H1 (cell line): Measurements from ENCODE around the gene ST6GALNAC3. TPM values are rescaled to one million over a fixed set of nuclear protein-coding genes. Genes with fewer than 3 reads are reported as not detected.

Source experiments
- CTCF ChIA-PET: fragments of 300-600 bp; sonication (Branson Sonifier 250); formaldehyde crosslinking; loops from one replicate; lab custom pipeline; 2021; ENCODE audit not compliant: partially characterized antibody; lab: Charles Lee
- POLR2A ChIA-PET: fragments of 300-600 bp; sonication (Branson Sonifier 250); formaldehyde crosslinking; loops from one replicate; lab custom pipeline; 2021; ENCODE audit warnings: inconsistent platforms; ENCODE audit not compliant: partially characterized antibody; lab: Charles Lee
- DNase-seq, 2 experiments: peaks; one replicate each; pipeline versions ENCODE4 v3.0.0 to v3.0.0-alpha.2; 2010 to 2022; ENCODE audit warnings: low spot score in 2 of 2, low read depth in 1 of 2, mixed read lengths in 1 of 2
- FAIRE-seq: peaks from 2 replicates; lab custom pipeline; 2011; peaks lifted over from hg19 to GRCh38; lab: Jason Lieb, UNC
- H2AFZ ChIP-seq: 2 replicates; pipeline ENCODE4 v1.8.1; 2012; ENCODE audit warnings: low read length, inconsistent platforms
- H2AK5ac ChIP-seq: 2 replicates; pipeline ENCODE4 v1.6.1; 2013; ENCODE audit warnings: low read depth, low read length
- H2BK120ac ChIP-seq: replicated peaks from 2 replicates; pipeline ENCODE3; 2013; ENCODE audit warnings: low read depth, low read length, inconsistent platforms
- H2BK12ac ChIP-seq: 2 replicates; pipeline ENCODE4 v1.6.1; 2013; ENCODE audit warnings: low read depth, low read length
- H2BK15ac ChIP-seq: 2 replicates; pipeline ENCODE4 v1.6.1; 2013; ENCODE audit warnings: low read length
- H2BK20ac ChIP-seq: 2 replicates; pipeline ENCODE4 v1.6.1; 2013; ENCODE audit warnings: low read length
- H2BK5ac ChIP-seq: 2 replicates; pipeline ENCODE4 v1.6.1; 2013; ENCODE audit warnings: low read depth, low read length
- H3K14ac ChIP-seq: 2 replicates; pipeline ENCODE4 v1.6.1; 2013; ENCODE audit warnings: inconsistent platforms; ENCODE audit not compliant: insufficient read length
- H3K18ac ChIP-seq: 2 replicates; pipeline ENCODE4 v1.6.1; 2013; ENCODE audit warnings: low read length; ENCODE audit errors: extremely low read depth
- H3K23ac ChIP-seq: 2 replicates; pipeline ENCODE4 v1.6.1; 2013; ENCODE audit warnings: inconsistent platforms; ENCODE audit not compliant: insufficient read length
- H3K23me2 ChIP-seq: 2 replicates; pipeline ENCODE4 v1.6.1; 2013; ENCODE audit warnings: low read depth, low read length
- H3K27ac ChIP-seq: 2 replicates; pipeline ENCODE4 v1.6.1; 2011; ENCODE audit warnings: low read depth, low read length, inconsistent platforms
- H3K27me3 ChIP-seq, 4 experiments: replicated peaks in 1 of 4; 1 replicate in 1 of 4; 2 replicates in 3 of 4; pipeline versions ENCODE4 v1.6.1 to v1.8.1; 2011 to 2013; ENCODE audit warnings: low read length in 3 of 4, mild to moderate bottlenecking in 3 of 4, inconsistent platforms in 2 of 4, mixed read lengths in 2 of 4, moderate library complexity in 1 of 4; ENCODE audit not compliant: control insufficient read depth in 3 of 4, insufficient read depth in 3 of 4; ENCODE audit errors: extremely low read depth in 1 of 4
- H3K36me3 ChIP-seq, 4 experiments: 2 replicates each; pipeline versions ENCODE4 v1.6.1 to v1.8.1; 2011 to 2013; ENCODE audit warnings: mild to moderate bottlenecking in 4 of 4, low read length in 3 of 4, moderate library complexity in 2 of 4, control low read depth in 1 of 4, inconsistent platforms in 1 of 4; ENCODE audit not compliant: insufficient read depth in 4 of 4, control insufficient read depth in 2 of 4
- H3K4ac ChIP-seq: replicated peaks from 2 replicates; pipeline ENCODE3; 2013; ENCODE audit warnings: low read length, low read depth, mixed read lengths, inconsistent platforms; ENCODE audit not compliant: insufficient read length
- H3K4me1 ChIP-seq, 4 experiments: replicated peaks in 1 of 4; 1 replicate in 1 of 4; 2 replicates in 3 of 4; pipeline versions ENCODE4 v1.6.1 to v1.8.1; 2011 to 2013; ENCODE audit warnings: low read length in 3 of 4, inconsistent platforms in 2 of 4, mixed read lengths in 1 of 4; ENCODE audit not compliant: insufficient read depth in 4 of 4, control insufficient read depth in 3 of 4
- H3K4me2 ChIP-seq, 2 experiments: 2 replicates each; pipeline versions ENCODE4 v1.6.1 to v1.8.1; 2011 to 2013; ENCODE audit warnings: low read depth in 2 of 2, low read length in 2 of 2, control low read depth in 1 of 2, inconsistent platforms in 1 of 2, mild to moderate bottlenecking in 1 of 2; ENCODE audit not compliant: insufficient read depth in 1 of 2
- H3K4me3 ChIP-seq, 4 experiments: fragments of 200-600, 300-600 bp in 1 of 4; sonication (generic), shearing (Covaris generic), sonication (Bioruptor Twin) in 1 of 4; 2 replicates each; pipeline versions ENCODE4 v1.5.1 to v1.8.1; 2011 to 2016; ENCODE audit warnings: low read length in 4 of 4, low read depth in 3 of 4, control low read depth in 2 of 4, inconsistent platforms in 2 of 4, mild to moderate bottlenecking in 2 of 4, mixed read lengths in 1 of 4, moderate library complexity in 1 of 4; ENCODE audit not compliant: insufficient read depth in 2 of 4; ENCODE audit errors: extremely low read depth in 1 of 4
- H3K56ac ChIP-seq: replicated peaks from 2 replicates; pipeline ENCODE3; 2013; ENCODE audit warnings: low read depth, mild to moderate bottlenecking, mixed read lengths, low read length, inconsistent platforms; ENCODE audit not compliant: insufficient read length
- H3K79me1 ChIP-seq: 2 replicates; pipeline ENCODE4 v1.6.1; 2013; ENCODE audit warnings: low read depth, low read length, control low read depth
- H3K79me2 ChIP-seq, 2 experiments: 2 replicates each; pipeline versions ENCODE4 v1.6.1 to v1.8.1; 2012 to 2013; ENCODE audit warnings: low read length in 2 of 2, mild to moderate bottlenecking in 2 of 2, inconsistent platforms in 1 of 2; ENCODE audit not compliant: insufficient read depth in 2 of 2, control insufficient read depth in 1 of 2
- H3K9ac ChIP-seq, 4 experiments: replicated peaks in 1 of 4; 1 replicate in 1 of 4; 2 replicates in 3 of 4; pipeline versions ENCODE4 v1.6.1 to v1.8.1; 2011 to 2013; ENCODE audit warnings: low read depth in 3 of 4, low read length in 3 of 4, control low read depth in 2 of 4, mild to moderate bottlenecking in 2 of 4, moderate library complexity in 2 of 4, inconsistent platforms in 1 of 4; ENCODE audit errors: extremely low read depth in 1 of 4
- H3K9me3 ChIP-seq, 2 experiments: 2 replicates each; pipeline versions ENCODE4 v1.6.1 to v1.8.1; 2012 to 2013; ENCODE audit warnings: mild to moderate bottlenecking in 2 of 2, moderate library complexity in 2 of 2, control low read depth in 1 of 2, inconsistent platforms in 1 of 2, low read depth in 1 of 2, low read length in 1 of 2, mixed read lengths in 1 of 2; ENCODE audit not compliant: insufficient read depth in 2 of 2
- H4K20me1 ChIP-seq, 2 experiments: replicated peaks in 1 of 2; 2 replicates each; pipeline versions ENCODE3 to v1.8.1; 2011 to 2013; ENCODE audit warnings: inconsistent platforms in 2 of 2, low read length in 2 of 2, mild to moderate bottlenecking in 1 of 2; ENCODE audit not compliant: insufficient read depth in 2 of 2, control insufficient read depth in 1 of 2
- H4K5ac ChIP-seq: 2 replicates; pipeline ENCODE4 v1.6.1; 2013; ENCODE audit warnings: low read length, low read depth, mixed read lengths, inconsistent platforms; ENCODE audit not compliant: insufficient read length
- H4K8ac ChIP-seq: 2 replicates; pipeline ENCODE4 v1.8.0; 2013; ENCODE audit warnings: mild to moderate bottlenecking, moderate library complexity, low read length, inconsistent platforms; ENCODE audit not compliant: insufficient read depth; ENCODE audit errors: extremely low read depth
- H4K91ac ChIP-seq: replicated peaks from 2 replicates; pipeline ENCODE3; 2013; ENCODE audit warnings: low read length, mixed read lengths, inconsistent platforms; ENCODE audit not compliant: insufficient read length
- CEBPB ChIP-seq: IDR thresholded peaks from 2 replicates; pipeline ENCODE4 v1.6.1; 2012; ENCODE audit warnings: low read depth, low read length
- CHD1 ChIP-seq: IDR thresholded peaks from 2 replicates; pipeline ENCODE4 v1.6.1; 2012; ENCODE audit warnings: low read depth, low read length, improper control_type of control experiment
- CHD2 ChIP-seq: IDR thresholded peaks from 2 replicates; pipeline ENCODE4 v1.6.1; 2012; ENCODE audit warnings: low read length, improper control_type of control experiment
- CREB1 ChIP-seq: IDR thresholded peaks from 2 replicates; pipeline ENCODE4 v1.6.1; 2012; ENCODE audit warnings: inconsistent platforms
- CTBP2 ChIP-seq: IDR thresholded peaks from 2 replicates; pipeline ENCODE4 v1.7.0; 2011; ENCODE audit warnings: borderline replicate concordance, mild to moderate bottlenecking, moderate library complexity, mixed read lengths, low read length; ENCODE audit not compliant: insufficient read depth, insufficient read length
- GABPA ChIP-seq: IDR thresholded peaks from 2 replicates; pipeline ENCODE4 v1.6.1; 2011; ENCODE audit warnings: mild to moderate bottlenecking, low read length, moderate library complexity, borderline replicate concordance; ENCODE audit not compliant: insufficient read depth
- GTF2F1 ChIP-seq: IDR thresholded peaks from 2 replicates; pipeline ENCODE4 v1.6.1; 2012; ENCODE audit warnings: low read depth, low read length, improper control_type of control experiment, borderline replicate concordance
- HDAC2 ChIP-seq, 2 experiments: fragments of 300-600 bp in 1 of 2; sonication (generic) in 1 of 2; IDR thresholded peaks; 2 replicates each; pipeline ENCODE4 v1.6.1; 2011 to 2012; ENCODE audit warnings: low read depth in 2 of 2, low read length in 2 of 2, mild to moderate bottlenecking in 2 of 2, moderate library complexity in 2 of 2, borderline replicate concordance in 1 of 2, inconsistent platforms in 1 of 2
- PHF8 ChIP-seq: fragments of 200-600 bp; sonication (generic); conservative IDR thresholded peaks from 2 replicates; pipeline ENCODE4 v1.7.1; 2012; ENCODE audit warnings: low read depth, mild to moderate bottlenecking, inconsistent platforms, low read length, moderate library complexity
- SP2 ChIP-seq: IDR thresholded peaks from 2 replicates; pipeline ENCODE4 v1.6.1; 2012; ENCODE audit warnings: mild to moderate bottlenecking, low read length, inconsistent platforms
- SRF ChIP-seq: IDR thresholded peaks from 2 replicates; pipeline ENCODE4 v1.6.1; 2011; ENCODE audit warnings: mild to moderate bottlenecking, low read depth, low read length, moderate library complexity
- TBP ChIP-seq: IDR thresholded peaks from 2 replicates; pipeline ENCODE4 v1.6.1; 2011; ENCODE audit warnings: low read depth, low read length, improper control_type of control experiment
- WGBS, 2 experiments: shearing (Covaris generic) in 1 of 2; methylation state at CpG; one replicate each; pipeline versions ENCODE4 v1.1.6 to v1.1.7; 2013 to 2015; ENCODE audit warnings: low lambda C conversion rate in 2 of 2, mixed read lengths in 2 of 2, inconsistent platforms in 1 of 2, low coverage in 1 of 2, missing lambda C conversion rate in 1 of 2; ENCODE audit not compliant: insufficient replicate concordance in 2 of 2, insufficient coverage in 1 of 2, insufficient read length in 1 of 2; ENCODE audit errors: extremely low coverage in 1 of 2, missing lambda C conversion rate in 1 of 2; 5-methylcytosine and 5-hydroxymethylcytosine counted together
- polyA plus RNA-seq, 7 experiments: library from polyadenylated mRNA; depleted of rRNA in 3 of 7; stranded (reverse) in 5 of 7; unstranded in 2 of 7; fragments of >200 nt in 5 of 7; fragments of 200-250 nt in 2 of 7; gene quantifications; 1 replicate in 5 of 7; 2 replicates in 1 of 7; 4 replicates in 1 of 7; pipeline versions ENCODE4 v1.2.1 to v1.2.3, GENCODE V29; 2011 to 2013; ENCODE audit warnings: missing spikeins in 2 of 7, mixed read lengths in 2 of 7
- total RNA-seq: library from RNA; stranded (reverse); fragmentation: NEBNext Ultra II Directional; extraction: Animal tissue kit (Norgen Biotek cat#: 25700); gene quantifications from 2 replicates; pipeline ENCODE4 v1.2.1, GENCODE V29; 2021

The ST6GALNAC3 gene
- total and polyA plus RNA-seq, 2 of the 8 experiments (the other 6 are each of a cell fraction or from before 2014, with no cell fraction given), result 4.9 to 19.0 TPM

DNA sequence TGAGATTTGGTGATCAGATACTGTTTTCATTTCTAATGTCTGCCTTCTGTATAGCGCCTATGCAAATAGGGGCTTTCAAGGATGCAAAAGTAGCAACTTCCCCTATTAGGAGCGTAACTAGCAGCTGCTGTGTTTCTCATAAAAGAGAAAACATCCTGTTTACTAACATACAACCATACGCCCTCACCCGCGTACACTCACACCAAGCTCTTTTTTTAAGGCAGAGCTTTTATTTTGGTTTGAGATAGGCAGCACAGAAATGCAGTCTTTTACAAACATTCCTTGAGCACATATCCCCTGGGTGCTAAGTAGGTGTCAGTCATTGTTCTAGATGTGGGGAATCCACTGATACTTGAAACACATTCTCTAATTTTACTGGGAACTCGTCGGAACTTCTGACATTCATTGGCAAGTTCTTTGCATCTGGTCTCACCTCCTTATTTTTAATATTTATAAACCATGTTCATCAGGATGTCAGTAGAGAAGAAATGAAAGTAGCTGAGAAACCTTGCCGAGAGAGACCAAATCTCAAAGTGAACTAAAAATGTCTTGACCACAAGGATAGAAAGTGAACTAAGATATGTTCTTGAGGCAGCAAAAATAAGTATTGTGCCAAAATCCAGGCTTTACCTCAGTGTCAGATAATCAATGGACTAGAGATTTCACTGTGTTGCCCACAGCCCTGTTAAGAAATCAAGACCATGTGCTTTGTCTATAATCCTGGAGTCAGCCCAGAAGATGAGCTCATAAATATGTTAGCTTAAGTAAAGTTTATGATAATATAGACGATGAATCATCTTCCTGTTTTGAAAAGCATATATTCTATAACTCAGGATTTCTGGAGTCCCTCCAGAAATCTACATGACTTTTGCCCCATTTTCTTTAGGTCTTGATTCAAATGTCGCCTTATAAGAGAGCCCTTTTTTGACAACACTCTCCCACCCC is 350.9 kb downstream of the ST6GALNAC3 start:
- H2BK20ac ChIP-seq, result no peak overlapping the region
- no peak overlapping the region for H2AFZ ChIP-seq
- no peaks in the 10 kb centered on the region for H3K79me2 ChIP-seq
- H3K36me3 ChIP-seq, result no peaks in the 10 kb centered on the region
- no peaks in the 10 kb centered on the region for H3K9me3 ChIP-seq
- no peak overlapping the region for H3K4me2 ChIP-seq
- peak overlapping the region in 1 of 4 experiments; percentile 34; a peak in 1 of 7 replicates for H3K9ac ChIP-seq
- H4K20me1 ChIP-seq, result no peaks in the 10 kb centered on the region
- DNase-seq, result no peak
- POLR2A ChIA-PET, result no interaction called here
- no peak overlapping the region for H2BK12ac ChIP-seq
- no peak overlapping the region for H4K8ac ChIP-seq
- H3K23me2 ChIP-seq, result no peaks in the 10 kb centered on the region
- H3K27me3 ChIP-seq, result peaks cover 0 to 1% (median 0%) of the 10 kb centered on the region in 4 experiments; a peak in 1 of 7 replicates
- no peak overlapping the region for H3K18ac ChIP-seq
- no peak overlapping the region for H3K14ac ChIP-seq
- no peaks in the 10 kb centered on the region for H3K79me1 ChIP-seq
- no peak overlapping the region for H4K5ac ChIP-seq
- H3K56ac ChIP-seq, result no peak overlapping the region
- CTCF ChIA-PET, result interaction anchor here (1.2 to 3.5 kb wide), 2 partner anchors 12 to 93 kb away, joined by 5 to 9 read pairs; no protein-coding TSS in a partner anchor
- whole genome bisulfite sequencing, 2 experiments, result 88% methylated on average over 10 of the region's 10 CpGs; no CpG with 5 or more reads in 1 of the 2 experiments
- H3K4me1 ChIP-seq, result no peaks in the 10 kb centered on the region
- no peak overlapping the region for H2BK15ac ChIP-seq
- no peak overlapping the region for H3K27ac ChIP-seq
- no peak overlapping the region for H3K23ac ChIP-seq
- H2BK5ac ChIP-seq, result no peak overlapping the region
- no peak overlapping the region for H3K4ac ChIP-seq
- no peak overlapping the region for H4K91ac ChIP-seq
- no peak overlapping the region for H2BK120ac ChIP-seq
- H3K4me3 ChIP-seq, result no peak overlapping the region
- no peak for FAIRE-seq
- no peak overlapping the region for H2AK5ac ChIP-seq
- TF ChIP-seq SRF, result no peak
- no peak for TF ChIP-seq HDAC2 (IDR thresholded peaks at IDR 0.05; ENCODE audit: borderline replicate concordance in 1 of 2, low read depth in 2 of 2, low read length in 2 of 2)
- TF ChIP-seq CHD1, result no peak
- no peak for TF ChIP-seq CEBPB
- TF ChIP-seq GTF2F1, result no peak
- TF ChIP-seq CHD2, result no peak
- TF ChIP-seq TBP, result no peak
- no peak for TF ChIP-seq CREB1
- no peak for TF ChIP-seq GABPA
- TF ChIP-seq CTBP2, result no peak
- no peak for TF ChIP-seq SP2
- no peak for TF ChIP-seq PHF8
